Inflammatory macrophage (primary cell): ENCODE results near the gene GAP43.

Experiments
- DNase-seq, 2 donors: peaks; one replicate each; pipeline ENCODE4 v3.0.0-alpha.2; 2020 to 2022
- total RNA-seq, 18 experiments: gene quantifications; one replicate each; lab custom pipeline; 2026; ENCODE audit warnings: mixed read lengths in 6 of 18, inconsistent platforms in 2 of 18; lab: John Stamatoyannopoulos, UW

Gene GAP43
- 0 to 0.25 (median 0) reads per million in 18 experiments for total RNA-seq

GRCh38 chr3:115623044-115623868 lies at the start of gene GAP43:
GAP43 (plus strand) TSS chr3:115623510; CDS start chr3:115623690, 180 bp downstream.
- DNase-seq, result no peak

DNA sequence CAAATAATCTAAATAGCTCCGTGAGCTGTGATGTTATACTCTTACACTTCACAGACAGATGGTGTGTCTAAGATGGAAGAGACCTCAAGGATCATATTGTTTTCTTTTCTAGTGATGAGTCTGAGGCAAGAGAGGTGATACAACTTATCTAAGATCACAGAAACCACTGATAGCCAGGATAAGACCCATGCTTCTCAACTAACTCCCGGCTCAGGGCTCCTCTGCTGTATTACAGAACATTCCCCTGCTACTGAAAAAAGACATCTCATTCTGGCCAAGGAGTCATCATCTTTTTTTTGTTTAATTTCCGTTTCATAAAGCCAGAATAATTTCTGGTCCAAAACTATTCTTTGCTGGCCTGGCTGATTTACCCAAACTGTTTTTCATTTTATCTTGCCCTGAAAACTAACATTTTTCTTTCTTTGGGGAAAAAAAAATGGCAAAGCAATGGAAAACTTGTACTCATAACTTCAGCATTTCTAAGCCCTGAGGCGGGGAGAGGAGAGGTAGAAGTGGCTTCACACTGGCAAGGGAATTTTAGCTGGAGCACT lies 46.9 kb upstream of the GAP43 start:
- DNase-seq, result no peak

DNA sequence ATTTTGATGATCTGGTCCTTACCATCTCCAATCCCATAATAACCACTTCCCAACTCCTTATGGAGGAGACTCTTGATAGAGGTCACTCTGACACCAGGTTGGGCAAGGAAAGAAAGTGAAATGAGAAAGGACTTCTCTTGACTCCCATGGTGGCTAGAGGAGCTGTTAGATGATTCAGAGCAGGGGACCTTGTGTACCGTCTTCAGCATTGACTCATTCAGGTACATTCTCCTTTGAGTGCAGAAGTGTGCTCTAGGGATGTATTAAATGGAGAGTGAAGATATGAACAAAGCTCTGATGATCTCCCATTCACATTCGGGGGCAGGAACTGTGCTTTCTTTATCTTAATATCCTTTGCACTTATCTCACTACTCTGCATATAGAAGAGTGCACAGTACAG lies 46.3 kb upstream of the GAP43 start:
- no peak for DNase-seq

DNA sequence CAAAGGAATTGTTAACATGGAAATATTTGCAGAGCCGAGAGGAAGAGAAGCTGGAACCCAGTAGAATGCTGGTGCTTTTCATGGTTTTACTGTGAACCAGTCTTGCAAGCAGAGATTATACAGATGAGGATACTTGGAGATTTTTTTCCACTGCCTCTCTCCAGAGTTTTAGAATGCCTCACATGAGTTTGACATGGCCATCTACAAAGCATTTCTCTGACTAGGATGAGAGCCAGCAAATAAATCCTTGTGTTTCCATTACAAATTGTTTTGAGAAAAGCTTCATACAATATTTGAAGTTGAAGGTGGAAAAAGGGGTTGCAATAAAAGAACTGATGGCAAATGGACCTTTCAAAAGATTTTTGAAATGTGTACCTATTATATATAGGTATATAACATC lies 45.0 kb upstream of the GAP43 start:
- DNase-seq, result no peak

- DNase-seq, result no peak
Measured at GRCh38 chr3:115580566-115580965, 42.7 kb upstream of the GAP43 start.

DNA sequence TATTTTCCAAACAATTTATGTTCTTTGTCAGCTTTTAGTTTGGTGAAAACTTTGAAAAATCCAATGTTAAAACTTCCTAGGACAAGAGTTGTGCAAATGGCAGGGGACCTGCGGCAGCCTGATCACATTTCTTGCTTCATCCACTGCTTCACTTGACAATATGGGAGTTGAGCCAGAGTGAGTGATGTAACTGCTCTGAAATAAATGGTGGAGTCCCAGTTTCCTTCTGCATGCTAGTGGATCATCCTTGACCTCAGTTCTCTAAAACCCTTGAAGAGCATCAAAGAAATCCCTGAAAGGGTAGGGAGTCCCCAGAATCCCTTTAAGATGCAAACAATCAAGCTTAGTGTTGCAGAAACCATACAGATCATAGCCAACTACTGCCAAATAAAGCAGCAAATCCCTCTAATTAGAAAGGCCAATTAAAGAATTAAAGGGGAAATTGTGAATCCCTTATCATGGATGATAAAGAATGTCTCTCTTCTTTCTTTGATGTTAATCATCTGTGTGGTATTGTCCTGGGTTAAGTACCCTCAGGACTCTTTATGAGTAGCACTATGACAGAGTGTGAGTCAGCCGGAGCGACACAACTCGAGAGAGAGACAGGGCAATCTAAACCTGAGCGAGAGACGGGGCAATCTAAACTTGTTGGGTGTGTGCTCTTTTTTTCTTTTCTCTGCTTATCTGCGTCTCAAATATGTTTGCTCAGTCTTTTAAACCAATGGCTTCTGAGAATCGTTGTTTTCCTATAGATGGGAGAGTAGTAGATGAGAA lies 41.8 kb upstream of the GAP43 start:
- no peak for DNase-seq

DNA sequence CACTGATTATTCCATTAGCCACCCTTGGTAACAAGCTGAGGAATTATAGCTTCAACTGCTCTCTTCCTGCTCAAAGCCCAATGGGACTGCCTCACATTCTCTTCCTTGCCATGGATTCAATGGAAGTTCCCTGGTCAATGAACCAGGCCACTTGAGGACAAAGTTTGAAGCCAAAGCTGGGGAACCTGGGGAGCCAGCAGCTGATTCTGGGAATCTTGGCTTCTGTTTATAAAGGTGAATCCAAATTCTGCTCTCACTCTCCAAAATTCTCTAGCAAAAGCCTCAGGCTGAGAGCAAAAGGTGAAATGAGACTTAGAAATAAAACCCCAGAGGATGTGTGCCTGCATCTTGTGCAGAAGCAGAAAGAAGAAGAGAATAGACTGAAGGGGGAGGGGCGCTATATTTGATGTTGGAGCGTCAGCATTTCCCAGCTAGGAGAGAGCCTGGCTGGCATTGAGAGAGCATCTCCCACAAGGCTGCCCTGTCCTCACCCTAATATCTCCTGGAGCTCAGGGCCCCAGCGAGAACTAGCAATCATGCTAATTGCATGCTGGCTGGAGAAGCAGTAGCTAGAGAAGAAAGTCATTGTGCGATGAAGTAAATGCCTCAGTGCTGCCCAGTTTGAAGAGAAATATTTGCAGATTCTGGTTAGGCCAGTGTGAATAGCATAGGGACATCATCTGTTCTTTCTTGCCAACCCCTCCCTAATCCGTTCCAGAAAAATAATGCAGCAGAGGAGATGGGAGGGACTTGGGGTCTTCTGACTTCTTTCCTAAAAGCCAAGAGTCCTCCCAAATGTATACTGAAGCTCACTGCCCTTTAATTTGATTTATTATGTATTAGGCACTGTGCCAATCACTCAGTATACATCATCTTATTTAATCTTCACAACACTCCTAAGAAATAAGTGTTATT lies 34.9 kb upstream of the GAP43 start:
- no peak for DNase-seq

GRCh38 chr3:115590873-115591272 lies 32.4 kb upstream of the GAP43 start:
- no peak for DNase-seq

GRCh38 chr3:115595611-115596275 lies 27.6 kb upstream of the GAP43 start:
- no peak for DNase-seq

DNA sequence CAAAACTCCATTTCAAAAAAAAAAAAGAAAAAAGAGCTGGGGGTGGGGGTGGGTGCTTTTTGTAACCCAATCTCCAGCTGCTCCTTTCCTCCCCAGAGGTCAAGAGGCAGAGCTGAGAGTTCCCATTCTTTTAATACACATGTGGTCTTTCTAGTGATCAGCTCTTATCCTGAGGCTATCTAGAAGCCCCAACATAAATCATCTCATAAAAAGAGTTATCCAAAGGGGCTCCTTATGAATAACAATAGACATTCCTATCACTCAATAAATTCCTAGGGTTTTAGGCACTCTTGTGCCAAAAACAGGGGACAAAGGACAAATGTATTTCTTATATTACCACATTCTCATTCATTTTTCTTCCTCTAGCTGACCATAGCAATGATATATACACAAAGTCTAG lies 25.1 kb upstream of the GAP43 start:
- DNase-seq, result no peak

GRCh38 chr3:115602194-115602593 lies 21.1 kb upstream of the GAP43 start:
- DNase-seq, result no peak

DNA sequence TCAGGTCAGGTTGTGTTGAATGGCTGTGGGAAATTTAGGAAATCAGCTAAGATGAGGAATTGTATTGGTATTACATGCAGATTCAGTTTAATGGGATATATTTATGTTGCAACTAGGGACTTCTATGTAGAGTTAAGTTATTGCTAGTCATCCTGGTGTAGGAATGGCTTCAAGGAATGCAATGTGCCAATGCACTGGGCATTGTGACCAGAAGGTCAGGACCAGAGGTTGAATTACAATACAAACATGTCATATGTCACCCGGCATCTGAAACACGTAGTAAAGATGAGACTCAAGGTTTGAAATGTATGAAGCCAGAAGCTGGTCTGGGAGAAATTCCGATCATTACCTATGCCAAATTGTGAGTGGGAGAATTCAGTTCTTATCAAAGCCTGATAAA lies 11.7 kb upstream of the GAP43 start:
- no peak for DNase-seq

DNA sequence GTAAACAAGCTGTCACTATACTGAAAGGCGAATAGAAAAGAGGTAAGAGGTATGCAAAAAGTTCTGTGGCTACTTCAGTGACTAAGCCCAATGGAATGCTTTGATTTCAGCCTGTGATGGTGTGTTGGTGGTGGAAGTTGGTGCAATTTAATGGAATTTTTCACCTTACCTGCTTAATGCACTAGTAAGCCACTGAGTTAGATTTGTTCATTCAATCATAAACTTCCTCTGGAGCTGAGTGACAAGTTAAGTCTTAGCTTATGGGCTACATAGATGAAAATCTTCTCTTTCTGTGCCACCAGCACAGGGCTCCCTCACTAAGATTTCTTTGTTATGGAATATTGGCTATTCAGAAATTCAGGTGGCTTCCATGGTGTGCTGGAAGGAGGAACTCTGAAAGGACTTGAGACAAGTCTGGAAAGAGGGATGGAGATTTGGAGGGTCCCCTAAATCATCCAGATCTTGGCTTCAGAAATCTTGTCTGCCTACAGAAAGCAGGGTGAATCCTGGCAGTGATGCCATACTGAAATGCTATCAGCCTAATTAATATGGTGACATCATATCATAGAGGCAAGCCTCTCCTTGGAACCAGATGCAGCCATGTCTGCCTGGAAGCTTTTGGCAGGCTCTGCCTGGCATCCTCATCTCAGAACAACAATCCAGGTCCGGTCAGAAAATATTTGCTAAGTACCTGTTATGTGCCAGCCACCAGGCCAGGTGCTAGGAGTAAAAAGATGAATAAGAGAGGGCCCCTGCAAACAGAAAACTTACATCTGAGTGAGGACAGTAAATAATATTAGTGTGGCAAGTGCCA lies 8.1 kb upstream of the GAP43 start:
- DNase-seq, result no peak

DNA sequence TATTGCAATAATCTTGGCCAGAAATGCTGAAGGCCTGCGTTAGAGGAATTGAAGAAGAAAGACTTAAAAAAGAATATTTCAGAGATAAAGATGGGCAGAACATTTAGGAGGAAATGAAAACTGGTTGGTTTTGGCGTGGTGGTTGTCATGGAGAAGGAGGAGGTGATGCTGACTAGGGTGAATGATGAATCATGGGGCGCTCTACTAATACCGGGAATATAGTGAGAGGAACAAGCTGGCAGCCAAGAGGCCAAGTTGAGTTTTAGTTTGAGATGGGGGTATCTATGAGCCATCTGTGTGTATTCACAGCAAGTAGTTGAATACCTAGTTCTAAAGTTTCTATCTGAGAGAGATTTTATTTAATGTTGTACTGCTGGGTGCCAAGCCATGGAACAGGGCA lies 6.8 kb upstream of the GAP43 start:
- DNase-seq, result no peak

- no peak for DNase-seq
Measured at GRCh38 chr3:115617591-115617990, 5.7 kb upstream of the GAP43 start.

DNA sequence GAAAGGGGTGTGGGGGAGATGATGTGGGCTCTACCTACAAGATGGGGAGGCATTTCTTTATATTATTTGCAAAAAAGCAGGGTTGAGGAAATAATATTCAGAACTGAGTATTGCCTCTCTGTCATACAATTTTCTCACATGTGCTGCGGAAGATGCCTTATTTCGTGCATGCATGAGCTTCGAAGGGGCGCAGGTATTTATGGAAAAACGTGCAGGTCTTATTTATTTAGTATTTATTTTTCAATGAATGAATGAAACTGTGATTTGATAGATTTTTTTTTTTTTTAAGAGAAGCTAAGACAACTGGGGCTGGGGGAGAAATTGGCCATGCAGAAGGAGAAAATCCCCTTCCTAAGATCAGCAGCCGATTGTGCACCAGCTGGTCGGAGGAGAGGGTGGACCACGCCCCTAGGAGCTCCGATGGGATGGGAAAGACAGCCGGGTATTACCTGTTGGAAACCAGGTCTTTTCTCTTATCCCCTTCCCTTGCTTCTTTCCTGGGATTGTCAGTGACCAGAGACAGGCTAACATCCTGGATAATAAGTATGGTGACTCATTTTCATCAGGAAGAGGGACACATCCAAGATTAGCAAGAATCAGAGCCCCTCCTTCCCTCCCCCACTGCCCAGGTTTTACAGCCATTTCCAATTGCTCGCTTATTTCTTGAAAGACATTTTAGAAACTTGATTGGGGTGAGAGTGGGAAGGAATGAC lies 875 bp downstream of the GAP43 start:
- DNase-seq, result no peak

- no peak for DNase-seq
Measured at GRCh38 chr3:115624901-115625300, 1.6 kb downstream of the GAP43 start.

DNA sequence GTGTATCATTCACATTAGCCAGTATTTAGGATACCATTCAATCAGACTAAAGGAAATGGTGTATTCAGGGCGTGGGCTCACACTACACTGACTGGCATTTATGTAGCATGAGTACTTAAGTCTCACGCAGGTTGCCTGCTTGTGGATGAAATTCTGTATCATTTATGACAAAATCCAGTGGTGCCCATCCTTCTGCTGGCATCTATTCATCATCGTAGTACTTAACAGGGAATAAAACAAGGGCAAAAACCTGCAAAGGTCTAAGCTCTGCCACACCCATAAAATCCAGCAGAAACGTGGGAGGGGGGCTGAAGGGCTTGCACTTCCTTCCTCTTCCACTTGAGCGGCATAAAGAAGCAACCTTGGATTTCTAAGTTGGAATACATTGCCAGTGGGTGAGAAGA lies 2.7 kb downstream of the GAP43 start:
- no peak for DNase-seq

DNA sequence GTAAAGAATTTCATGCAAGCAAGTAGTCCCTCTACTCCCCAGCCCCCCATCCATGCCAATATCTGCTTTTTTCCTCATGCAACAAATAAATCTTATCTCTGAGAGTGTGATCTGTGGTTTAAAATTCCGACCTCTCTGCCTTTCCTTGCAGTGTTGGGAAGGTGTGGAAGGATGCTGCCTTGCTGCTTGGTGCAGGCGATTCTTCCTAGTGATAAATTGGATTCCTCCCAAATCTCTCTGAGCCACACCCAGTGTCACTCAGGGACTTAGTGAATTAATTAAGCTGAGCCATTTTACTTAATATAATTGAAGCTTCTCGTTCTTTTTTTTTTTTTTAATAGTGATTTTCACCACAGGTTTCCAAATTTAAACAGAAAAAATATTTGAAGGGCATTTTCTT lies 3.4 kb downstream of the GAP43 start:
- no peak for DNase-seq
